ENCODE results near the gene LHB. TPM values are rescaled to one million over a fixed set of nuclear protein-coding genes. Genes with fewer than 3 reads are reported as not detected.

Gene LHB
- total and polyA plus RNA-seq, 8 donors: 0.98 to 54.4 (median 5.0) TPM

DNA sequence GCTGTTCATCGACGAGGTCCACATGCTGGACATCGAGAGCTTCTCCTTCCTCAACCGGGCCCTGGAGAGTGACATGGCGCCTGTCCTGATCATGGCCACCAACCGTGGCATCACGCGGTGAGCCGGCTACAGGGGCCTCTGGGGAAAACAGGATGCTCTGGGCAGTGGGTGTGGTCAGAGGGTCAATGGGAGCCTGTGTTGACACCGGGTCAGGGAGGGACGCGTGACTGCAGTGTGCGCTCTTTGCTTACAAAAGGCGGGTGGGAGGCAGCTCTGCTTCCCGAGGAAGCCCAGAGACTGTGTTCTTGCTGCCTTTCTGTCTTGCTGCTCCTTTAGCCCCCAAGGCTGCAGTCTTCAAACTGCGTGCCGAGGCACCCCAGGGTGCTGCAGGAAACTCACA is 5.7 kb downstream of the LHB start:
- intact Hi-C loops (cut with DNase I): no loop called here
- Histone ChIP-seq H3K9me3 (no peaks in the 10 kb centered on the region), H3K27me3 (no peaks in the 10 kb centered on the region)

DNA sequence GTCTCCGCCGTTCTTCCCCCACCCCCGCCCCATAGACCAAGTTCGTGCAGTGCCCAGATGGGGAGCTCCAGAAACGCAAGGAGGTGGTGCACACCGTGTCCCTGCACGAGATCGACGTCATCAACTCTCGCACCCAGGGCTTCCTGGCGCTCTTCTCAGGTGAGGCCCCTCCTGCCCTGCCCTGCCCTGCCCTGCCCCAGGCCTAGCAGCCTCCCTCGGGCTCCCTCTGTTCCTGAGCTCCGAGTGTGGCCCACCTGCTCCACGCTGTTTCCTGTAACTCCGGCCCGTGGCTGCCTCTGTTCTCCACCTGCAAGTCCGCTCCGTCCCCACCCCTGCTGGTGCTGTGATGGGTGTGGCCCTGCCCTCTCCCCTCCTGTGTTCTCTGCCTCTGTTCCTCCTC is 6.4 kb downstream of the LHB start:
- no peak overlapping the region for H3K4me3 ChIP-seq
- H3K36me3 ChIP-seq: peaks cover 0 to 13% (median 0%) of the 10 kb centered on the region in 3 donors
- ATAC-seq (no peak), FAIRE-seq (no peak), DNase-seq (no peak)
- H3K27ac ChIP-seq: no peak overlapping the region
- no peaks in the 10 kb centered on the region for H3K4me1 ChIP-seq
- intact Hi-C loops (cut with DNase I): no loop called here
- H3K27me3 ChIP-seq: no peaks in the 10 kb centered on the region
- TF ChIP-seq, protein P1, sequence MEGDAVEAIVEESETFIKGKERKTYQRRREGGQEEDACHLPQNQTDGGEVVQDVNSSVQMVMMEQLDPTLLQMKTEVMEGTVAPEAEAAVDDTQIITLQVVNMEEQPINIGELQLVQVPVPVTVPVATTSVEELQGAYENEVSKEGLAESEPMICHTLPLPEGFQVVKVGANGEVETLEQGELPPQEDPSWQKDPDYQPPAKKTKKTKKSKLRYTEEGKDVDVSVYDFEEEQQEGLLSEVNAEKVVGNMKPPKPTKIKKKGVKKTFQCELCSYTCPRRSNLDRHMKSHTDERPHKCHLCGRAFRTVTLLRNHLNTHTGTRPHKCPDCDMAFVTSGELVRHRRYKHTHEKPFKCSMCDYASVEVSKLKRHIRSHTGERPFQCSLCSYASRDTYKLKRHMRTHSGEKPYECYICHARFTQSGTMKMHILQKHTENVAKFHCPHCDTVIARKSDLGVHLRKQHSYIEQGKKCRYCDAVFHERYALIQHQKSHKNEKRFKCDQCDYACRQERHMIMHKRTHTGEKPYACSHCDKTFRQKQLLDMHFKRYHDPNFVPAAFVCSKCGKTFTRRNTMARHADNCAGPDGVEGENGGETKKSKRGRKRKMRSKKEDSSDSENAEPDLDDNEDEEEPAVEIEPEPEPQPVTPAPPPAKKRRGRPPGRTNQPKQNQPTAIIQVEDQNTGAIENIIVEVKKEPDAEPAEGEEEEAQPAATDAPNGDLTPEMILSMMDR (IDR thresholded peaks at IDR 0.05): no peak
- H3K9me3 ChIP-seq: no peaks in the 10 kb centered on the region
- WGBS, 2 donors: 92% methylated on average over 18 of the region's 18 CpGs

More for the DNA sequence above, 5.7 kb downstream of the LHB start:
- WGBS, 2 donors: 87 to 93% methylated on average over 17 of the region's 17 CpGs
- TF ChIP-seq, protein P1 (IDR thresholded peaks at IDR 0.05): no peak
- DNase-seq (no peak), ATAC-seq (no peak), FAIRE-seq (no peak)
- no peak overlapping the region for H3K27ac ChIP-seq
- no peak overlapping the region for H3K4me3 ChIP-seq
- peaks cover 0 to 13% (median 0%) of the 10 kb centered on the region in 3 donors for H3K36me3 ChIP-seq
- no peaks in the 10 kb centered on the region for H3K4me1 ChIP-seq

- no peak overlapping the region for H3K4me3 ChIP-seq
- H3K9me3 ChIP-seq: no peaks in the 10 kb centered on the region
- no peaks in the 10 kb centered on the region for H3K27me3 ChIP-seq
- FAIRE-seq: no peak
- peaks cover 0 to 13% (median 4%) of the 10 kb centered on the region in 3 donors for H3K36me3 ChIP-seq
- WGBS, 2 donors: 95% methylated on average over 14 to 18 of the region's 18 CpGs
- no peak overlapping the region for H3K27ac ChIP-seq
- TF ChIP-seq, protein P1 (IDR thresholded peaks at IDR 0.05): no peak
- no peak for DNase-seq
- no peak for ATAC-seq
- no peaks in the 10 kb centered on the region for H3K4me1 ChIP-seq
- intact Hi-C loops (cut with DNase I): no loop called here
Measured at GRCh38 chr19:49009828-49010227, 7.1 kb downstream of the LHB start.

DNA sequence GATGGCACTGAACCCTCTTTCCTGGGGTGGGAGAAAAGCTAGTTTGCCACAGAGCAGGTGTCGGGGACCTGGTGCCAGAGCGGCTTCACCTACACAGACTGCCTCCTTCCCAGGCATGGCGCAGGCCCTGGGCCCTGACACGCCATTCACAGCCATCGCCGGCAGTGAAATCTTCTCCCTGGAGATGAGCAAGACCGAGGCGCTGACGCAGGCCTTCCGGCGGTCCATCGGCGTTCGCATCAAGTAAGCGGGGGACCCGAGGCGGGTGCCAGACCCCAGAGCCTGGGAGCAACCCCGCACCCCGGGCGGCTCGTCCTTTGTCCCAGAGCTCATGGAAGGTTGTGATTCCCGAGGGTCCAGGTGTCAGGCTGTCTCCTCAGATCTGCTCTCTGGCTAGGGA is 10.0 kb downstream of the LHB start:
- Histone ChIP-seq H3K27me3 (no peaks in the 10 kb centered on the region), H3K27ac (no peak overlapping the region), H3K4me3 (no peak overlapping the region), H3K9me3 (no peaks in the 10 kb centered on the region), H3K4me1 (no peaks in the 10 kb centered on the region), H3K36me3 (peaks cover 0 to 13% (median 12%) of the 10 kb centered on the region in 3 donors)
- 95% methylated on average over 22 of the region's 22 CpGs for WGBS, 2 donors
- TF ChIP-seq, protein P1 (IDR thresholded peaks at IDR 0.05): no peak
- intact Hi-C loops (cut with DNase I): no loop called here
- FAIRE-seq (no peak), ATAC-seq (no peak), DNase-seq (no peak)

GRCh38 chr19:49004964-49005614 is 11.8 kb downstream of the LHB start:
- no peak for FAIRE-seq
- Histone ChIP-seq H3K9me3 (no peaks in the 10 kb centered on the region), H3K4me3 (no peak overlapping the region), H3K27ac (no peak overlapping the region), H3K27me3 (no peaks in the 10 kb centered on the region), H3K4me1 (no peaks in the 10 kb centered on the region), H3K36me3 (peaks cover 0 to 12% (median 9%) of the 10 kb centered on the region in 3 donors)
- intact Hi-C loops (cut with DNase I): no loop called here
- WGBS, 2 donors: 87 to 89% methylated on average over 7 of the region's 7 CpGs
- TF ChIP-seq, protein P1 (IDR thresholded peaks at IDR 0.05): no peak
- DNase-seq: no peak
- no peak for ATAC-seq
